Activated CD4-positive, alpha-beta T cell treated with anti-CD3 and anti-CD28 coated beads, Interleukin-2, amount 10 ng/mL, durations not matched to agents 24 days and 14 days (primary cell): ENCODE data around the gene PRLH. TPM values are rescaled to one million over a fixed set of nuclear protein-coding genes. Genes with fewer than 3 reads are reported as not detected.
A peak's percentile ranks its signal among the peaks of the same experiment; 100 is the strongest.
"Not testable (repeated sequence)": the region's sequence is repeated elsewhere in the genome, so short reads cannot be mapped to it uniquely, and the experiment has no call there.

ENCODE experiments used
- DNase-seq: peaks from one replicate; pipeline ENCODE4 v3.0.0; 2022
- H3K27ac Mint-ChIP-seq: one replicate; pipeline ENCODE4 v1.8.0; 2022; ENCODE audit warnings: mild to moderate bottlenecking, mixed read lengths
- H3K27me3 Mint-ChIP-seq: one replicate; pipeline ENCODE4 v1.8.0; 2022; ENCODE audit warnings: mixed read lengths
- H3K36me3 Mint-ChIP-seq: one replicate; pipeline ENCODE4 v1.8.0; 2022; ENCODE audit warnings: low read depth, mild to moderate bottlenecking, mixed read lengths
- H3K4me1 Mint-ChIP-seq: one replicate; pipeline ENCODE4 v1.8.0; 2021; ENCODE audit warnings: mixed read lengths
- H3K4me3 Mint-ChIP-seq: one replicate; pipeline ENCODE4 v1.8.0; 2022; ENCODE audit warnings: mild to moderate bottlenecking, moderate library complexity, mixed read lengths
- H3K9me3 Mint-ChIP-seq: one replicate; pipeline ENCODE4 v1.8.0; 2021; ENCODE audit warnings: mixed read lengths
- intact Hi-C: fragments of 100-400 bp; cut with micrococcal nuclease; formaldehyde crosslinking; loops from one replicate; pipeline ENCODE4 v1.15.1; 2023
- total RNA-seq: library from RNA; stranded (reverse); gene quantifications from 2 replicates; pipeline ENCODE4 v1.2.3, GENCODE V29; 2022

Gene PRLH
- total RNA-seq, 1 donor from 2014 or later: not detected

- no peaks in the 10 kb centered on the region for H3K9me3 Mint-ChIP-seq
- no peaks in the 10 kb centered on the region for H3K36me3 Mint-ChIP-seq
- H3K4me1 Mint-ChIP-seq: peaks cover 10% of the 10 kb centered on the region
- intact Hi-C loops: no loop called here
- peak within 1 kb of the TSS; percentile 32 for H3K27ac Mint-ChIP-seq
- H3K27me3 Mint-ChIP-seq: peaks cover 14% of the 10 kb centered on the region
- H3K4me3 Mint-ChIP-seq: peak within 1 kb of the TSS; percentile 14
- no peak for DNase-seq
Observed at GRCh38 chr2:237590272-237591140, 24.1 kb downstream of the PRLH start, which contains the start of gene RAB17. TSS of gene RAB17 (minus strand) at chr2:237590734. CDS start at chr2:237586154, 4,580 bp downstream.

GRCh38 chr2:237591141-237591881 is 24.9 kb downstream of the PRLH start:
- Mint-ChIP-seq H3K9me3 (no peaks in the 10 kb centered on the region), H3K27me3 (peaks cover 14% of the 10 kb centered on the region), H3K36me3 (no peaks in the 10 kb centered on the region), H3K27ac (peak overlapping the region; percentile 32), H3K4me3 (peak overlapping the region; percentile 14), H3K4me1 (peaks cover 10% of the 10 kb centered on the region)
- intact Hi-C loops: no loop called here
- DNase-seq: peak; percentile 69

- H3K4me3 Mint-ChIP-seq: no peak overlapping the region
- no peaks in the 10 kb centered on the region for H3K36me3 Mint-ChIP-seq
- H3K9me3 Mint-ChIP-seq: no peaks in the 10 kb centered on the region
- DNase-seq: no peak
- H3K27me3 Mint-ChIP-seq: peaks cover 10% of the 10 kb centered on the region
- no peak overlapping the region for H3K27ac Mint-ChIP-seq
- H3K4me1 Mint-ChIP-seq: peaks cover 10% of the 10 kb centered on the region
- intact Hi-C loops: no loop called here
Observed at GRCh38 chr2:237592425-237592980, 26.1 kb downstream of the PRLH start.

GRCh38 chr2:237593036-237593435 is 26.7 kb downstream of the PRLH start:
- H3K27me3 Mint-ChIP-seq: peaks cover 9% of the 10 kb centered on the region
- DNase-seq: no peak
- H3K4me1 Mint-ChIP-seq: peaks cover 14% of the 10 kb centered on the region
- intact Hi-C loops: no loop called here
- no peak overlapping the region for H3K4me3 Mint-ChIP-seq
- H3K27ac Mint-ChIP-seq: no peak overlapping the region
- H3K36me3 Mint-ChIP-seq: no peaks in the 10 kb centered on the region
- no peaks in the 10 kb centered on the region for H3K9me3 Mint-ChIP-seq

- intact Hi-C loops: no loop called here
- DNase-seq: no peak
- H3K27ac Mint-ChIP-seq: no peak overlapping the region
- H3K27me3 Mint-ChIP-seq: peaks cover 9% of the 10 kb centered on the region
- H3K9me3 Mint-ChIP-seq: no peaks in the 10 kb centered on the region
- no peak overlapping the region for H3K4me3 Mint-ChIP-seq
- no peaks in the 10 kb centered on the region for H3K36me3 Mint-ChIP-seq
- H3K4me1 Mint-ChIP-seq: peaks cover 16% of the 10 kb centered on the region
Observed at GRCh38 chr2:237593596-237594320, 27.4 kb downstream of the PRLH start.

GRCh38 chr2:237594514-237594871 is 28.1 kb downstream of the PRLH start:
- Mint-ChIP-seq H3K4me1 (peaks cover 16% of the 10 kb centered on the region), H3K36me3 (no peaks in the 10 kb centered on the region), H3K4me3 (no peak overlapping the region), H3K27ac (no peak overlapping the region), H3K9me3 (no peaks in the 10 kb centered on the region), H3K27me3 (peaks cover 5% of the 10 kb centered on the region)
- no peak for DNase-seq
- intact Hi-C loops: no loop called here

GRCh38 chr2:237595829-237596519 is 29.6 kb downstream of the PRLH start:
- H3K36me3 Mint-ChIP-seq, H3K9me3 Mint-ChIP-seq, H3K27me3 Mint-ChIP-seq, intact Hi-C loops, DNase-seq, H3K4me3 Mint-ChIP-seq, H3K27ac Mint-ChIP-seq: not testable (repeated sequence)
- H3K4me1 Mint-ChIP-seq: peaks cover 12% of the 10 kb centered on the region

- intact Hi-C loops: no loop called here
- DNase-seq: no peak
- H3K9me3 Mint-ChIP-seq: no peaks in the 10 kb centered on the region
- no peak overlapping the region for H3K4me3 Mint-ChIP-seq
- peaks cover 6% of the 10 kb centered on the region for H3K4me1 Mint-ChIP-seq
- H3K27ac Mint-ChIP-seq: no peak overlapping the region
- no peaks in the 10 kb centered on the region for H3K27me3 Mint-ChIP-seq
- no peaks in the 10 kb centered on the region for H3K36me3 Mint-ChIP-seq
Observed at GRCh38 chr2:237596520-237597195, 30.3 kb downstream of the PRLH start.

GRCh38 chr2:237597196-237598145 is 31.1 kb downstream of the PRLH start:
- intact Hi-C loops: no loop called here
- Mint-ChIP-seq H3K36me3 (no peaks in the 10 kb centered on the region), H3K27ac (peak overlapping the region; percentile 41), H3K4me3 (no peak overlapping the region), H3K27me3 (no peaks in the 10 kb centered on the region), H3K9me3 (no peaks in the 10 kb centered on the region), H3K4me1 (peaks cover 7% of the 10 kb centered on the region)
- no peak for DNase-seq

GRCh38 chr2:237598468-237599208 is 32.3 kb downstream of the PRLH start:
- DNase-seq: no peak
- intact Hi-C loops: no loop called here
- H3K27ac Mint-ChIP-seq: no peak overlapping the region
- no peaks in the 10 kb centered on the region for H3K9me3 Mint-ChIP-seq
- no peak overlapping the region for H3K4me3 Mint-ChIP-seq
- no peaks in the 10 kb centered on the region for H3K27me3 Mint-ChIP-seq
- H3K4me1 Mint-ChIP-seq: peaks cover 19% of the 10 kb centered on the region
- no peaks in the 10 kb centered on the region for H3K36me3 Mint-ChIP-seq

GRCh38 chr2:237599465-237600110 is 33.2 kb downstream of the PRLH start:
- no peak for DNase-seq
- H3K36me3 Mint-ChIP-seq: no peaks in the 10 kb centered on the region
- intact Hi-C loops: no loop called here
- no peak overlapping the region for H3K4me3 Mint-ChIP-seq
- H3K27me3 Mint-ChIP-seq: no peaks in the 10 kb centered on the region
- H3K4me1 Mint-ChIP-seq: peaks cover 22% of the 10 kb centered on the region
- no peak overlapping the region for H3K27ac Mint-ChIP-seq
- H3K9me3 Mint-ChIP-seq: no peaks in the 10 kb centered on the region
